Coronary artery (tissue), 2 donors: ENCODE results near the gene LRRC34.

ENCODE experiments used
- DNase-seq: peaks from one replicate; pipeline ENCODE4 v3.0.0-alpha.2; 2017; ENCODE audit warnings: low spot score
- H3K27ac ChIP-seq, 2 donors: fragments of 200-600 bp; sonication (generic); one replicate each; pipeline ENCODE4 v1.5.1; 2016 to 2019
- H3K4me3 ChIP-seq: fragments of 200-600 bp; sonication (generic); 2 replicates; pipeline ENCODE4 v1.5.1; 2016; ENCODE audit warnings: mild to moderate bottlenecking, moderate library complexity
- CTCF ChIP-seq: fragments of 200-600 bp; sonication (generic); IDR thresholded peaks from one replicate; pipeline ENCODE4 v1.5.1; 2019; ENCODE audit warnings: antibody characterized with exemption

Gene LRRC34

DNA sequence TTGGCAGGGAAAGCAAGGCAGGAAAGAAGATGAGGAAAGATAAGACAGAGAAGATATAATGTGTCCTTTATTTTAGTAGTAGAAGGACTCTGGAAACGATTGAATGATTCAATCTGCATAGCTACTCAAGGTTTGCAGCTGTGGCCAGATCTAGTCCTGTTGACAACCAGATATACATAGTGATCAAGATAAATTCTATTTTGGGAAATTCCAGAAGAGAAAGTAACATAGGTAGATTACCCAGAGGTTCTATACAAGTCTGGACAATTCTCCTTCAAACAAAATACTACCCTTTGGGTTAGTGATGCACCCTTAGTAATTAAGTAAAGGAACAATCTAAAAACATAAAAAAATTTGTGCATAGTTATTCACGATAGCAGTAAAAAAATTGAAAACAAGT is 57.2 kb downstream of the LRRC34 start:
- no peak for DNase-seq
- TF ChIP-seq CTCF = no peak
- no peak overlapping the region for H3K4me3 ChIP-seq
- no peak overlapping the region for H3K27ac ChIP-seq

DNA sequence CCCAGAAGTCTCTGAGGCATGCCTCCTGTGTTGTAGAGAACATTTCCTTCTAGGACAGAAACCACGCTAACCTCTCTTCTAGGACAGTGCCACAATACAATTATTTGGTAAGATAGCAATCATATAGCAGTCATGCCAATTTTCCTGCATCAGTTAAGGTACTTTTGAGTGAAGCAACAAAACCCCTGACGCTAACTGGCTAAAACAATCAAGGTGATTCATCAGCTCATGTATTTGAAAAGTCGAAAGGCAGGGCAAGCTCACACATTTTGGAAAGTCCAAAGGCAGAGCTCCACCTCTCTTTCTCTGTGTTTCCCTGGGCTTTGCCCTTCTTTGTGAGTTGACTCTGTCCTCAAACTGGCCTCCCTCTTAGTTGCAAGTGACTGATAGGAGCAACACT is 58.0 kb downstream of the LRRC34 start:
- Histone ChIP-seq H3K27ac (no peak overlapping the region), H3K4me3 (no peak overlapping the region)
- no peak for TF ChIP-seq CTCF
- DNase-seq = no peak

GRCh38 chr3:169751875-169752274 is 60.8 kb downstream of the LRRC34 start:
- Histone ChIP-seq H3K4me3 (no peak overlapping the region), H3K27ac (no peak overlapping the region)
- TF ChIP-seq CTCF = no peak
- DNase-seq = no peak

DNA sequence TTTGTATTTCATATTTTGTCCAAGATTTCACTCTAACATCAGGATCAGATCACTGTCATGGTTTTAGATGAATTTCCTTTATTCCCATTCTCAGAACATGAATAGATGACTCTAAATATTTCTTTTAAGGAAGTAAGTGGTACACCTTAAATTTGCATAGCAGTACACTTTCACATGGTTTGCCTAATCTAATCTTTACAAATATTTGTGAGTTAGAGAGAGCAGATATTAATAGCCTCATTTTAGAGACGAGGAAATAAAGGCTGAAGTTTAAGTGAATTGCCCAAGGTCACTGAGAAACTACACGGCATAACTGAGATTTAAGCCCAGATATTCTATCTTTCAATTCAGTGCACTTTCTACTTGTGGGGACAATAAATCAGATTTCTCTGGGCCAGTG is 62.0 kb downstream of the LRRC34 start:
- H3K27ac ChIP-seq = no peak overlapping the region

GRCh38 chr3:169748670-169749069 is 64.0 kb downstream of the LRRC34 start:
- Histone ChIP-seq H3K4me3 (no peak overlapping the region), H3K27ac (no peak overlapping the region)
- DNase-seq = no peak
- TF ChIP-seq CTCF = no peak

More for the DNA sequence above, 62.0 kb downstream of the LRRC34 start:
- TF ChIP-seq CTCF = no peak
- no peak for DNase-seq
- no peak overlapping the region for H3K4me3 ChIP-seq

- DNase-seq = no peak
- no peak overlapping the region for H3K27ac ChIP-seq
- no peak overlapping the region for H3K4me3 ChIP-seq
Measured at GRCh38 chr3:169746924-169747323, 65.8 kb downstream of the LRRC34 start.

More at GRCh38 chr3:169746924-169747323, 65.8 kb downstream of the LRRC34 start:
- TF ChIP-seq CTCF = no peak
